GM12878 (cell line): ENCODE results near the gene CORO1C. TPM values are rescaled to one million over a fixed set of nuclear protein-coding genes. Genes with fewer than 3 reads are reported as not detected.

Source experiments
- BCLAF1 ChIP-seq: fragments of 450-650 bp; IDR thresholded peaks from 2 replicates; pipeline ENCODE4 v1.6.1; 2017; ENCODE audit warnings: antibody characterized with exemption, mild to moderate bottlenecking, moderate library complexity
- CUX1 ChIP-seq: IDR thresholded peaks from 2 replicates; pipeline ENCODE4 v1.6.1; 2012; ENCODE audit warnings: improper control_type of control experiment, low read depth, low read length; ENCODE audit not compliant: insufficient replicate concordance
- IKZF1 ChIP-seq: fragments of 450-650 bp; conservative IDR thresholded peaks from 2 replicates; pipeline ENCODE4 v1.6.1; 2017; ENCODE audit warnings: antibody characterized with exemption, mild to moderate bottlenecking
- STAT1 ChIP-seq: fragments of 450-650 bp; conservative IDR thresholded peaks from 2 replicates; pipeline ENCODE4 v1.6.1; 2014; ENCODE audit warnings: antibody characterized with exemption, mild to moderate bottlenecking
- polyA plus RNA-seq, 11 experiments: library from polyadenylated mRNA; depleted of rRNA in 4 of 11; unstranded in 6 of 11; stranded (reverse) in 5 of 11; fragments of >200 nt; fragmentation: Nextera tagmentation in 4 of 11; fragmentation: Illumina TruSeq in 1 of 11; extraction: Ambion mirVana in 4 of 11; extraction: Trizol in 1 of 11; gene quantifications; 1 replicate in 1 of 11; 2 replicates in 10 of 11; pipeline versions ENCODE4 v1.2.1 to v1.2.3, GENCODE V29; 2011 to 2016; ENCODE audit warnings: inconsistent platforms in 2 of 11, missing spikeins in 2 of 11, low read depth in 1 of 11
- total RNA-seq, 4 experiments: library from RNA; depleted of rRNA in 3 of 4; stranded (reverse); fragments of >200 nt in 3 of 4; fragmentation: Illumina TruSeq in 1 of 4; extraction: Trizol in 1 of 4; gene quantifications; 2 replicates each; pipeline versions ENCODE4 v1.2.1 to v1.2.3, GENCODE V29; 2013 to 2021

The CORO1C gene
- total and polyA plus RNA-seq, 10 of the 15 experiments (the other 5 are each of a cell fraction or from before 2014, with no cell fraction given) = 52.7 to 254 (median 171) TPM

GRCh38 chr12:108641446-108642268, 89.7 kb downstream of the CORO1C start (continued):
- TF ChIP-seq BCLAF1 = no peak
- TF ChIP-seq STAT1 = no peak
- no peak for TF ChIP-seq CUX1
- TF ChIP-seq IKZF1 = no peak
- TF ChIP-seq, all 136 proteins: peak for 4
